PC-9 (cell line): ENCODE measurements around the gene NME9. TPM values are rescaled to one million over a fixed set of nuclear protein-coding genes. Genes with fewer than 3 reads are reported as not detected.

Source experiments
- BruUV-seq: library from RNA; stranded (reverse); fragments of 400-500 nt; replicated peaks from 2 replicates; lab custom pipeline; 2021; lab: Mats Ljungman, UMichigan
- CTCF ChIA-PET: fragments of 300-600 bp; sonication (Branson Sonifier 250); formaldehyde crosslinking; loops from one replicate; lab custom pipeline; 2022; ENCODE audit warnings: antibody characterized with exemption; lab: Charles Lee
- POLR2A ChIA-PET: fragments of 300-600 bp; sonication (Branson Sonifier 250); formaldehyde crosslinking; loops from one replicate; lab custom pipeline; 2022; ENCODE audit warnings: antibody characterized with exemption; ENCODE audit not compliant: unreplicated experiment; lab: Charles Lee
- DNase-seq, 2 experiments: peaks; one replicate each; pipeline versions ENCODE4 v3.0.0 to v3.0.0-alpha.2; 2015 to 2022; ENCODE audit warnings: mixed read lengths in 1 of 2
- H2AFZ ChIP-seq: fragments of 200-600 bp; sonication (generic); 2 replicates; pipeline ENCODE4 v1.8.1; 2017; ENCODE audit warnings: antibody characterized with exemption
- H3F3A ChIP-seq: fragments of 200-600 bp; sonication (generic); 2 replicates; pipeline ENCODE4 v1.8.1; 2017; ENCODE audit warnings: antibody characterized with exemption, mild to moderate bottlenecking, low read depth; ENCODE audit not compliant: insufficient read depth
- H3K27ac ChIP-seq: fragments of 200-600 bp; sonication (generic); 2 replicates; pipeline ENCODE4 v1.6.1; 2016; ENCODE audit warnings: mixed run types
- H3K27me3 ChIP-seq: fragments of 200-600 bp; sonication (generic); 2 replicates; pipeline ENCODE4 v1.6.1; 2016; ENCODE audit warnings: low read depth, mixed run types; ENCODE audit not compliant: insufficient read depth
- H3K36me3 ChIP-seq: fragments of 200-600 bp; sonication (generic); 2 replicates; pipeline ENCODE4 v1.6.1; 2016; ENCODE audit warnings: low read depth, mixed run types
- H3K4me1 ChIP-seq: fragments of 200-600 bp; sonication (generic); replicated peaks from 2 replicates; pipeline ENCODE4 v1.6.1; 2016; ENCODE audit warnings: mixed run types; ENCODE audit not compliant: insufficient read depth
- H3K4me2 ChIP-seq: fragments of 200-600 bp; sonication (generic); 2 replicates; pipeline ENCODE4 v1.6.1; 2017; ENCODE audit warnings: mixed run types
- H3K4me3 ChIP-seq: fragments of 200-600 bp; sonication (generic); 2 replicates; pipeline ENCODE4 v1.6.1; 2016; ENCODE audit warnings: mixed run types
- H3K79me2 ChIP-seq: fragments of 200-600 bp; sonication (generic); 2 replicates; pipeline ENCODE4 v1.6.1; 2017; ENCODE audit warnings: low read depth, mixed run types
- H3K9me2 ChIP-seq: fragments of 200-600 bp; sonication (generic); 2 replicates; pipeline ENCODE4 v1.8.1; 2017; ENCODE audit warnings: mild to moderate bottlenecking; ENCODE audit not compliant: insufficient read depth
- H3K9me3 ChIP-seq: fragments of 200-600 bp; sonication (generic); 2 replicates; pipeline ENCODE4 v1.8.1; 2016; ENCODE audit warnings: low read depth; ENCODE audit not compliant: insufficient read depth
- H4K20me1 ChIP-seq: fragments of 200-600 bp; sonication (generic); 2 replicates; pipeline ENCODE4 v1.8.1; 2017; ENCODE audit not compliant: insufficient read depth
- CTCF ChIP-seq: fragments of 200-600 bp; sonication (generic); conservative IDR thresholded peaks from 2 replicates; pipeline ENCODE4 v1.6.1; 2017; ENCODE audit warnings: mixed run types, antibody characterized with exemption, mild to moderate bottlenecking, moderate library complexity
- EZH2 ChIP-seq: fragments of 200-600 bp; sonication (generic); IDR thresholded peaks from 2 replicates; pipeline ENCODE4 v1.8.0; 2017; ENCODE audit warnings: antibody characterized with exemption, low read depth
- intact Hi-C: fragments of 100-400 bp; cut with micrococcal nuclease; formaldehyde crosslinking; loops from one replicate; pipeline ENCODE4 v1.10.0; 2022; ENCODE audit not compliant: unreplicated experiment
- total RNA-seq: library from RNA; stranded (reverse); gene quantifications from 2 replicates; pipeline ENCODE4 v1.2.3, GENCODE V29; 2021

Gene NME9
- total RNA-seq, 1 experiment from 2014 or later: not detected

- POLR2A ChIA-PET: no interaction called here
- Histone ChIP-seq H3K36me3 (no peaks in the 10 kb centered on the region), H3K27me3 (no peaks in the 10 kb centered on the region), H4K20me1 (no peaks in the 10 kb centered on the region), H2AFZ (no peak overlapping the region), H3K4me1 (peaks cover 7% of the 10 kb centered on the region), H3K79me2 (no peaks in the 10 kb centered on the region), H3K9me2 (no peaks in the 10 kb centered on the region), H3K27ac (no peak overlapping the region), H3K4me3 (no peak overlapping the region), H3K9me3 (no peaks in the 10 kb centered on the region), H3K4me2 (no peak overlapping the region), H3F3A (peaks cover 10% of the 10 kb centered on the region; the same call in 1 of the 2 replicates)
- no peak for DNase-seq
- intact Hi-C loops: loop anchor here (5.0 kb wide), 2 partner anchors 90 to 260 kb away; no protein-coding TSS in a partner anchor
- TF ChIP-seq CTCF: no peak
- TF ChIP-seq EZH2: no peak
- CTCF ChIA-PET: interaction anchor here (0.6 kb wide), 2 partner anchors 91 to 121 kb away, joined by 4 read pairs; no protein-coding TSS in a partner anchor
- BruUV-seq: no TSS peak
Observed at GRCh38 chr3:138326866-138327595, 2.6 kb downstream of the NME9 start.

- H3F3A ChIP-seq: peaks cover 10% of the 10 kb centered on the region; the same call in 1 of the 2 replicates
- no peaks in the 10 kb centered on the region for H3K79me2 ChIP-seq
- BruUV-seq: no TSS peak
- intact Hi-C loops: loop anchor here (5.0 kb wide), 2 partner anchors 91 to 259 kb away; no protein-coding TSS in a partner anchor
- no peak for TF ChIP-seq EZH2
- no peak for TF ChIP-seq CTCF
- H3K4me3 ChIP-seq: no peak overlapping the region
- H3K9me2 ChIP-seq: no peaks in the 10 kb centered on the region
- H4K20me1 ChIP-seq: no peaks in the 10 kb centered on the region
- H3K4me1 ChIP-seq: peaks cover 7% of the 10 kb centered on the region
- no peak overlapping the region for H3K27ac ChIP-seq
- H3K9me3 ChIP-seq: no peaks in the 10 kb centered on the region
- no peak for DNase-seq
- H3K36me3 ChIP-seq: no peaks in the 10 kb centered on the region
- no peaks in the 10 kb centered on the region for H3K27me3 ChIP-seq
- ChIA-PET CTCF (no interaction called here), POLR2A (interaction anchor here (0.6 kb wide), 1 partner anchor 22 kb away, joined by 12 read pairs; no protein-coding TSS in a partner anchor)
- no peak overlapping the region for H2AFZ ChIP-seq
- no peak overlapping the region for H3K4me2 ChIP-seq
Observed at GRCh38 chr3:138325990-138326389, 3.7 kb downstream of the NME9 start.

GRCh38 chr3:138323971-138324370 lies 5.7 kb downstream of the NME9 start:
- no peaks in the 10 kb centered on the region for H3K36me3 ChIP-seq
- no peaks in the 10 kb centered on the region for H4K20me1 ChIP-seq
- CTCF ChIA-PET: interaction anchor here (0.6 kb wide), 1 partner anchor 309 kb away, joined by 3 read pairs; no protein-coding TSS in a partner anchor
- no peaks in the 10 kb centered on the region for H3K27me3 ChIP-seq
- intact Hi-C loops: no loop called here
- TF ChIP-seq CTCF (no peak), EZH2 (no peak)
- no peak overlapping the region for H3K4me3 ChIP-seq
- no peak overlapping the region for H3K4me2 ChIP-seq
- H3K9me2 ChIP-seq: no peaks in the 10 kb centered on the region
- peaks cover 7% of the 10 kb centered on the region for H3K4me1 ChIP-seq
- no peaks in the 10 kb centered on the region for H3K9me3 ChIP-seq
- no peaks in the 10 kb centered on the region for H3F3A ChIP-seq
- no peaks in the 10 kb centered on the region for H3K79me2 ChIP-seq
- DNase-seq: no peak
- POLR2A ChIA-PET: interaction anchor here (0.5 kb wide), 1 partner anchor 95 kb away, joined by 3 read pairs; no protein-coding TSS in a partner anchor
- no TSS peak for BruUV-seq
- H2AFZ ChIP-seq: no peak overlapping the region
- no peak overlapping the region for H3K27ac ChIP-seq
